H1 (cell line): ENCODE data around the gene MRPS2. TPM values are rescaled to one million over a fixed set of nuclear protein-coding genes. Genes with fewer than 3 reads are reported as not detected.

Source experiments
- CTCF ChIA-PET: fragments of 300-600 bp; sonication (Branson Sonifier 250); formaldehyde crosslinking; loops from one replicate; lab custom pipeline; 2021; ENCODE audit not compliant: partially characterized antibody; lab: Charles Lee
- POLR2A ChIA-PET: fragments of 300-600 bp; sonication (Branson Sonifier 250); formaldehyde crosslinking; loops from one replicate; lab custom pipeline; 2021; ENCODE audit warnings: inconsistent platforms; ENCODE audit not compliant: partially characterized antibody; lab: Charles Lee
- DNase-seq, 2 experiments: peaks; one replicate each; pipeline versions ENCODE4 v3.0.0 to v3.0.0-alpha.2; 2010 to 2022; ENCODE audit warnings: low spot score in 2 of 2, low read depth in 1 of 2, mixed read lengths in 1 of 2
- FAIRE-seq: peaks from 2 replicates; lab custom pipeline; 2011; peaks lifted over from hg19 to GRCh38; lab: Jason Lieb, UNC
- H2AFZ ChIP-seq: 2 replicates; pipeline ENCODE4 v1.8.1; 2012; ENCODE audit warnings: low read length, inconsistent platforms
- H2AK5ac ChIP-seq: 2 replicates; pipeline ENCODE4 v1.6.1; 2013; ENCODE audit warnings: low read depth, low read length
- H2BK120ac ChIP-seq: replicated peaks from 2 replicates; pipeline ENCODE3; 2013; ENCODE audit warnings: low read depth, low read length, inconsistent platforms
- H2BK12ac ChIP-seq: 2 replicates; pipeline ENCODE4 v1.6.1; 2013; ENCODE audit warnings: low read depth, low read length
- H2BK15ac ChIP-seq: 2 replicates; pipeline ENCODE4 v1.6.1; 2013; ENCODE audit warnings: low read length
- H2BK20ac ChIP-seq: 2 replicates; pipeline ENCODE4 v1.6.1; 2013; ENCODE audit warnings: low read length
- H2BK5ac ChIP-seq: 2 replicates; pipeline ENCODE4 v1.6.1; 2013; ENCODE audit warnings: low read depth, low read length
- H3K14ac ChIP-seq: 2 replicates; pipeline ENCODE4 v1.6.1; 2013; ENCODE audit warnings: inconsistent platforms; ENCODE audit not compliant: insufficient read length
- H3K18ac ChIP-seq: 2 replicates; pipeline ENCODE4 v1.6.1; 2013; ENCODE audit warnings: low read length; ENCODE audit errors: extremely low read depth
- H3K23ac ChIP-seq: 2 replicates; pipeline ENCODE4 v1.6.1; 2013; ENCODE audit warnings: inconsistent platforms; ENCODE audit not compliant: insufficient read length
- H3K23me2 ChIP-seq: 2 replicates; pipeline ENCODE4 v1.6.1; 2013; ENCODE audit warnings: low read depth, low read length
- H3K27ac ChIP-seq: 2 replicates; pipeline ENCODE4 v1.6.1; 2011; ENCODE audit warnings: low read depth, low read length, inconsistent platforms
- H3K27me3 ChIP-seq, 4 experiments: replicated peaks in 1 of 4; 1 replicate in 1 of 4; 2 replicates in 3 of 4; pipeline versions ENCODE4 v1.6.1 to v1.8.1; 2011 to 2013; ENCODE audit warnings: low read length in 3 of 4, mild to moderate bottlenecking in 3 of 4, inconsistent platforms in 2 of 4, mixed read lengths in 2 of 4, moderate library complexity in 1 of 4; ENCODE audit not compliant: control insufficient read depth in 3 of 4, insufficient read depth in 3 of 4; ENCODE audit errors: extremely low read depth in 1 of 4
- H3K36me3 ChIP-seq, 4 experiments: 2 replicates each; pipeline versions ENCODE4 v1.6.1 to v1.8.1; 2011 to 2013; ENCODE audit warnings: mild to moderate bottlenecking in 4 of 4, low read length in 3 of 4, moderate library complexity in 2 of 4, control low read depth in 1 of 4, inconsistent platforms in 1 of 4; ENCODE audit not compliant: insufficient read depth in 4 of 4, control insufficient read depth in 2 of 4
- H3K4ac ChIP-seq: replicated peaks from 2 replicates; pipeline ENCODE3; 2013; ENCODE audit warnings: low read length, low read depth, mixed read lengths, inconsistent platforms; ENCODE audit not compliant: insufficient read length
- H3K4me1 ChIP-seq, 4 experiments: replicated peaks in 1 of 4; 1 replicate in 1 of 4; 2 replicates in 3 of 4; pipeline versions ENCODE4 v1.6.1 to v1.8.1; 2011 to 2013; ENCODE audit warnings: low read length in 3 of 4, inconsistent platforms in 2 of 4, mixed read lengths in 1 of 4; ENCODE audit not compliant: insufficient read depth in 4 of 4, control insufficient read depth in 3 of 4
- H3K4me2 ChIP-seq, 2 experiments: 2 replicates each; pipeline versions ENCODE4 v1.6.1 to v1.8.1; 2011 to 2013; ENCODE audit warnings: low read depth in 2 of 2, low read length in 2 of 2, control low read depth in 1 of 2, inconsistent platforms in 1 of 2, mild to moderate bottlenecking in 1 of 2; ENCODE audit not compliant: insufficient read depth in 1 of 2
- H3K4me3 ChIP-seq, 4 experiments: fragments of 200-600, 300-600 bp in 1 of 4; sonication (generic), shearing (Covaris generic), sonication (Bioruptor Twin) in 1 of 4; 2 replicates each; pipeline versions ENCODE4 v1.5.1 to v1.8.1; 2011 to 2016; ENCODE audit warnings: low read length in 4 of 4, low read depth in 3 of 4, control low read depth in 2 of 4, inconsistent platforms in 2 of 4, mild to moderate bottlenecking in 2 of 4, mixed read lengths in 1 of 4, moderate library complexity in 1 of 4; ENCODE audit not compliant: insufficient read depth in 2 of 4; ENCODE audit errors: extremely low read depth in 1 of 4
- H3K56ac ChIP-seq: replicated peaks from 2 replicates; pipeline ENCODE3; 2013; ENCODE audit warnings: low read depth, mild to moderate bottlenecking, mixed read lengths, low read length, inconsistent platforms; ENCODE audit not compliant: insufficient read length
- H3K79me1 ChIP-seq: 2 replicates; pipeline ENCODE4 v1.6.1; 2013; ENCODE audit warnings: low read depth, low read length, control low read depth
- H3K79me2 ChIP-seq, 2 experiments: 2 replicates each; pipeline versions ENCODE4 v1.6.1 to v1.8.1; 2012 to 2013; ENCODE audit warnings: low read length in 2 of 2, mild to moderate bottlenecking in 2 of 2, inconsistent platforms in 1 of 2; ENCODE audit not compliant: insufficient read depth in 2 of 2, control insufficient read depth in 1 of 2
- H3K9ac ChIP-seq, 4 experiments: replicated peaks in 1 of 4; 1 replicate in 1 of 4; 2 replicates in 3 of 4; pipeline versions ENCODE4 v1.6.1 to v1.8.1; 2011 to 2013; ENCODE audit warnings: low read depth in 3 of 4, low read length in 3 of 4, control low read depth in 2 of 4, mild to moderate bottlenecking in 2 of 4, moderate library complexity in 2 of 4, inconsistent platforms in 1 of 4; ENCODE audit errors: extremely low read depth in 1 of 4
- H3K9me3 ChIP-seq, 2 experiments: 2 replicates each; pipeline versions ENCODE4 v1.6.1 to v1.8.1; 2012 to 2013; ENCODE audit warnings: mild to moderate bottlenecking in 2 of 2, moderate library complexity in 2 of 2, control low read depth in 1 of 2, inconsistent platforms in 1 of 2, low read depth in 1 of 2, low read length in 1 of 2, mixed read lengths in 1 of 2; ENCODE audit not compliant: insufficient read depth in 2 of 2
- H4K20me1 ChIP-seq, 2 experiments: replicated peaks in 1 of 2; 2 replicates each; pipeline versions ENCODE3 to v1.8.1; 2011 to 2013; ENCODE audit warnings: inconsistent platforms in 2 of 2, low read length in 2 of 2, mild to moderate bottlenecking in 1 of 2; ENCODE audit not compliant: insufficient read depth in 2 of 2, control insufficient read depth in 1 of 2
- H4K5ac ChIP-seq: 2 replicates; pipeline ENCODE4 v1.6.1; 2013; ENCODE audit warnings: low read length, low read depth, mixed read lengths, inconsistent platforms; ENCODE audit not compliant: insufficient read length
- H4K8ac ChIP-seq: 2 replicates; pipeline ENCODE4 v1.8.0; 2013; ENCODE audit warnings: mild to moderate bottlenecking, moderate library complexity, low read length, inconsistent platforms; ENCODE audit not compliant: insufficient read depth; ENCODE audit errors: extremely low read depth
- H4K91ac ChIP-seq: replicated peaks from 2 replicates; pipeline ENCODE3; 2013; ENCODE audit warnings: low read length, mixed read lengths, inconsistent platforms; ENCODE audit not compliant: insufficient read length
- ASH2L ChIP-seq: fragments of 200-600, 300-600 bp; sonication (generic); IDR thresholded peaks from one replicate; pipeline ENCODE4 v1.7.1; 2017; ENCODE audit warnings: low read length
- ATF2 ChIP-seq: IDR thresholded peaks from 2 replicates; pipeline ENCODE4 v1.6.1; 2012; ENCODE audit warnings: low read length, inconsistent platforms
- BACH1 ChIP-seq: IDR thresholded peaks from 2 replicates; pipeline ENCODE4 v1.6.1; 2012; ENCODE audit warnings: low read length, improper control_type of control experiment
- CBX5 ChIP-seq: fragments of 300-800, 300-1000 bp; sonication (generic); IDR thresholded peaks from 2 replicates; pipeline ENCODE4 v1.7.1; 2016; ENCODE audit warnings: antibody characterized with exemption, low read length, low read depth
- GABPA ChIP-seq: IDR thresholded peaks from 2 replicates; pipeline ENCODE4 v1.6.1; 2011; ENCODE audit warnings: mild to moderate bottlenecking, low read length, moderate library complexity, borderline replicate concordance; ENCODE audit not compliant: insufficient read depth
- JUND ChIP-seq: IDR thresholded peaks from 2 replicates; pipeline ENCODE4 v1.6.1; 2011; ENCODE audit warnings: mild to moderate bottlenecking, improper control_type of control experiment, low read length
- KDM5A ChIP-seq: fragments of 200-600 bp; IDR thresholded peaks from 2 replicates; pipeline ENCODE4 v1.7.1; 2012; ENCODE audit warnings: mild to moderate bottlenecking, low read length, inconsistent platforms, mixed read lengths
- RNF2 ChIP-seq: fragments of 200-900, 300-1000 bp; sonication (generic); IDR thresholded peaks from 2 replicates; pipeline ENCODE4 v1.7.1; 2016; ENCODE audit warnings: borderline replicate concordance, low read depth, mild to moderate bottlenecking, antibody characterized with exemption, low read length; ENCODE audit not compliant: poor library complexity, severe bottlenecking; ENCODE audit errors: missing control alignments
- TAF7 ChIP-seq: optimal IDR thresholded peaks from 2 replicates; pipeline ENCODE3; 2011; ENCODE audit warnings: low read depth, mild to moderate bottlenecking, inconsistent platforms, low read length, moderate library complexity, borderline replicate concordance
- TEAD4 ChIP-seq: IDR thresholded peaks from 2 replicates; pipeline ENCODE4 v1.6.1; 2012; ENCODE audit warnings: low read depth, low read length, inconsistent platforms, mixed read lengths
- YY1 ChIP-seq: IDR thresholded peaks from 2 replicates; pipeline ENCODE4 v1.6.1; 2011; ENCODE audit warnings: low read depth, mild to moderate bottlenecking, low read length
- WGBS, 2 experiments: shearing (Covaris generic) in 1 of 2; methylation state at CpG; one replicate each; pipeline versions ENCODE4 v1.1.6 to v1.1.7; 2013 to 2015; ENCODE audit warnings: low lambda C conversion rate in 2 of 2, mixed read lengths in 2 of 2, inconsistent platforms in 1 of 2, low coverage in 1 of 2, missing lambda C conversion rate in 1 of 2; ENCODE audit not compliant: insufficient replicate concordance in 2 of 2, insufficient coverage in 1 of 2, insufficient read length in 1 of 2; ENCODE audit errors: extremely low coverage in 1 of 2, missing lambda C conversion rate in 1 of 2; 5-methylcytosine and 5-hydroxymethylcytosine counted together
- polyA plus RNA-seq, 7 experiments: library from polyadenylated mRNA; depleted of rRNA in 3 of 7; stranded (reverse) in 5 of 7; unstranded in 2 of 7; fragments of >200 nt in 5 of 7; fragments of 200-250 nt in 2 of 7; gene quantifications; 1 replicate in 5 of 7; 2 replicates in 1 of 7; 4 replicates in 1 of 7; pipeline versions ENCODE4 v1.2.1 to v1.2.3, GENCODE V29; 2011 to 2013; ENCODE audit warnings: missing spikeins in 2 of 7, mixed read lengths in 2 of 7
- total RNA-seq: library from RNA; stranded (reverse); fragmentation: NEBNext Ultra II Directional; extraction: Animal tissue kit (Norgen Biotek cat#: 25700); gene quantifications from 2 replicates; pipeline ENCODE4 v1.2.1, GENCODE V29; 2021

MRPS2 gene
- total and polyA plus RNA-seq, 2 of the 8 experiments (the other 6 are each of a cell fraction or from before 2014, with no cell fraction given): 78.6 to 476 TPM

- Histone ChIP-seq H2BK12ac (no peak overlapping the region), H3K56ac (no peak overlapping the region), H3K27ac (no peak overlapping the region), H2BK5ac (no peak overlapping the region), H3K4me2 (no peak overlapping the region), H4K91ac (no peak overlapping the region), H3K79me2 (no peaks in the 10 kb centered on the region), H4K5ac (no peak overlapping the region), H3K23ac (no peak overlapping the region), H3K36me3 (peaks cover 6 to 16% (median 12%) of the 10 kb centered on the region in 4 experiments; a peak in 7 of 8 replicates), H3K4me1 (peaks cover 0 to 4% (median 0%) of the 10 kb centered on the region in 4 experiments; a peak in 2 of 7 replicates), H4K20me1 (peaks cover 8 to 10% of the 10 kb centered on the region in 2 experiments), H3K4ac (no peak overlapping the region), H3K9ac (no peak overlapping the region), H2BK15ac (no peak overlapping the region), H3K4me3 (no peak overlapping the region), H2BK120ac (no peak overlapping the region), H4K8ac (no peak overlapping the region), H2BK20ac (no peak overlapping the region), H3K27me3 (no peaks in the 10 kb centered on the region), H3K14ac (no peak overlapping the region), H3K9me3 (no peaks in the 10 kb centered on the region), H2AK5ac (no peak overlapping the region; the same call in 1 of the 2 replicates), H3K79me1 (no peaks in the 10 kb centered on the region), H3K18ac (no peak overlapping the region), H3K23me2 (no peaks in the 10 kb centered on the region), H2AFZ (no peak overlapping the region)
- TF ChIP-seq YY1 (no peak), TEAD4 (no peak), TAF7 (no peak), KDM5A (no peak), BACH1 (no peak), ATF2 (no peak), JUND (no peak), GABPA (no peak), RNF2 (no peak), CBX5 (no peak), ASH2L (no peak)
- FAIRE-seq (no peak), DNase-seq (no peak)
- CTCF ChIA-PET: interaction anchor here (0.7 kb wide), 1 partner anchor 68 kb away, joined by 5 read pairs; no protein-coding TSS in a partner anchor
- WGBS, 2 experiments: 84% methylated on average over 9 of the region's 9 CpGs; no CpG with 5 or more reads in 1 of the 2 experiments
- POLR2A ChIA-PET: interaction anchor here (1.2 kb wide), 1 partner anchor 24 kb away, joined by 3 read pairs; no protein-coding TSS in a partner anchor
These were observed 7.8 kb downstream of the MRPS2 start for GRCh38 chr9:135508211-135508820.
